Measurements from ENCODE around the gene PHLDB2.

Gene PHLDB2

GRCh38 chr3:111852540-111852939, 6.5 kb upstream of the PHLDB2 start:
- no peak for DNase-seq

- DNase-seq: no peak
Measured at GRCh38 chr3:111853068-111853467, 6.0 kb upstream of the PHLDB2 start.

DNA sequence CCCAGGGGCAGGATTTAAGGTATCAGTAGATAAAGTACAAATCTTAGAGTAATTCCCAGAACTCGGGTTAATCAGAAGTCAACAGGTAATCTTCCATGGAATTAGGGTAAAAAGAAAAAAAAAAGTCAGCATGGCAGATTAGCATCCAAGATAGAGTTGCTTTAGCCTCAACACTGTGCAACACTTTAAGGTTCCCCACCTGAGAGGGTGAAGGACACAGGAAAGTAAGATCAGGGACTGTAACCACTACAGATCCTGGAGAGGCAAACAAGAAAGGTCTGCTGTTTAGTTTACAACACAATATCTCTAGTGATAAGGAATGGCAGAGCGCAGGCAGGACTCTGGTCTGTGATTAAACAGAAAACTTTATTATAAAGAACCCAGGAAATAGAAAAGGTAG, 4.1 kb upstream of the PHLDB2 start:
- no peak for DNase-seq

- DNase-seq: no peak
Measured at GRCh38 chr3:111856501-111856900, 2.6 kb upstream of the PHLDB2 start.

GRCh38 chr3:111857474-111857873, 1.6 kb upstream of the PHLDB2 start:
- no peak for DNase-seq

- DNase-seq: no peak
Measured at GRCh38 chr3:111858642-111859041, 423 bp upstream of the PHLDB2 start.

DNA sequence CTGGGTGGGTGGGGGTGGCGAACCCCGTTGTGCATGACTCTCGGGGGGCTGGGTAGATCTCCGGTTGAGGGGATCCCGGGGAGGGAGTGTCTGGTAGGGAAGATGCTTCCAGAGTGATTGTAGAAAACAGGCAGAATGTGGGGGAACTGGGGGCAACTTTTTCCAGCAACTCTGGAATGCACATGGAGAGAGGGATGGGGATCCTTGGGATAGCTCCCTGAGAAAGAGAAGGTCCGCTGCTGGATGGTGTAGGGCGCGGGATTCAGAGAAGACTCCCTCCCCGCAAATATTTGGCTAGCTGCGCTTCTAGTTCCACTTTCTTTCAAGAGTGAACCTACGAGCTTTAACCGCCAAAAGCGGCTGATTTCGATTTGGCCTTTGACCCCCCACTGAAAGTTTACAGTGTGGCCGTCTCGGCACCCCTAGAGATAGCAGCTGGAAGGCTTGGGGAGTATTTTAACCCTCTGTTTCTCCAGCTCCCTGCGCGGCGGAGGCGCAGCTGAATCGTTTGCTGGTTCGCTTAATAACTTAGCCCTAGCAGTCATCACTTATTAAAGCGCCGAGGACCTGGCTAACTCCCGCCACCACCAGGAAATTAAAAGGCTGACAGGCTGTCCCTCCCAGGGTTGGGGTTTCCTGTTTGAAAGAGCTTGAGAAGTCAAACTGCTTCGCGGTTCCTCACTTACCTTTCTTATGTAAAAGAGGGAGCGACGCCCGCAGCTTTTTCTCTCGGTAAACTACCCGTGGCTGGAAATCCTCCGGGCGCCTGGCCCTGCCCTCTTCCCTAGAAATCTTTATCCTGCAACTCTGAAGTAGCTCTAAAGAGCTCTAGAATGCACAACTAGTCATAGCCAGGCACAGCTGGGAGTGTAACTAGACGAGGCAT, 1.2 kb downstream of the PHLDB2 start:
- DNase-seq: peak; percentile 56

DNA sequence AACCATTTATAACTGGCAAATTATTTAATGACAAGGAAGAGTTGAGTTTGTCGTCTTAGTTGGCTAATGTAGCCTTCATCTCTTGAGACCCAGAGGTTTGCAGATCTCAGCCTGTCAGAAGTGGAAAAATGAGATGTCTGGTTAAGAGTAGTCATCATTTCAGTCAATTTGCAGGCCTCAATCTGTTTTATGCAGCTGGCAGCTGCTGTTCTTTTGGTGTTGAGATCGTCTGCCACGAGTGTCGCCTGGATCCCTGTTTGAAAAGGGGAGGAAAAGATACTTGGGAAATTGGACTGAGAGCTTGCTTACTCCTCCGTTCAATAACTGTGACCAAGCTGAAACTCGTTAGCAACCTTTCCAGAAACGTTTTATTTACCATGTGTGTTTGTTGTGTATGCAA, 2.3 kb downstream of the PHLDB2 start:
- DNase-seq: no peak

DNA sequence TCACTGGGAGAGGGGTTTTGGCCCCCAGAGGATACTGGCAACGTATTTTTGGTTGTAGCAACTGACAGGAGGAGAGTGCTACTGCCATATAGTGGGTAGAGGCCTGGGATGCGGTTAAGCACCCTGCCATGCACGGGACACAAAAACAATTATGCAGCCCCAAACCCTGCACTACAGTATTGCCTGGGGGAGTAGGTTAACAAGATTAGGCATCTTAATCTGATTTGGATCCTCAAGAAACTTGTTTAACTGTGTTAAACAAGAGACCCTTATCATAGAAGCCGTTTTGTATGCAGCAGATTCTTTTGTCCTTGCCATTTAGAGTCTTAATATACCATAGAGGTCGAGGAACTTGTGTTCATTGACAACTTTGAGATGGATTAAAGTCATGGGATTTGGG, 3.4 kb downstream of the PHLDB2 start:
- no peak for DNase-seq

- no peak for DNase-seq
Measured at GRCh38 chr3:111862974-111863373, 3.9 kb downstream of the PHLDB2 start.

GRCh38 chr3:111863942-111864694, 5.1 kb downstream of the PHLDB2 start:
- DNase-seq: no peak

DNA sequence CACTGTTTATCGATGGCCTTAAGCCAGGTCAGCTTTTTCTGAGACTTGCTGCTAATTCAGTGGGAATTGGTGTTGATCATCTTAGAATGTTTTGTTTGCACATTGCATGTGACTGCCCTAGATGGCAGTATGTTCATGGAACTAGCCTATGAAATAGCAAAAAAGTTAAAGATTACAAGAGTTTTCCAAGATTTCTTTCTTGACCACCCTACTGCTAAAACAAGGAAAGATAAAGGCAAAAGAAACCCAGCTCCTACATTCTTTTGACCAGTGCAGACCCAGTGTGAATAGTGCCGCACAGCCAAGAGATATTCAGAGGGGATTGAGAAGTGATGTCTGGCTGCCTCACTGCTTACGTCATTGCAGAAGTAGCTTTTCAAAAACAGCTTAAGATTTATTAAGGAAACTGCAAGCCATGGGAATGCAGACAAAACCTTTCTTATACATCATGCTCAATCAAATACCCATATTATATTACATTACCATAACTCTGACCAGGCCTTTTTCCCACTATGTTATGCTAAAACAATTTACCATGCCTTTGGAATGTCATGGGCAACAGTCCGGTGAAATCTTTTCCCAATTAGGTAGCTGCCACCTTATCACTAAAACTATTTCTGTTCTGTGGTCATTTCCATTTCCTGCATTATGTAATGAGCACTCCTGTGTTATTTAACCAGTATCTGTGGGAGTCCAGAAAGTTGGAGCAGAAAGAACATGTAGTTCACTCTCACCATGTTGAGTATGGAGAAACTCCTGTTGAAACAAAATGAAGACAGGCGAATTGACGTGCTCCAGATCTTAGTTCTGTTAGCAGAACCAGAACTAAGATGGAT, 6.0 kb downstream of the PHLDB2 start:
- no peak for DNase-seq

GRCh38 chr3:111867889-111868426, 8.9 kb downstream of the PHLDB2 start:
- DNase-seq: no peak

DNA sequence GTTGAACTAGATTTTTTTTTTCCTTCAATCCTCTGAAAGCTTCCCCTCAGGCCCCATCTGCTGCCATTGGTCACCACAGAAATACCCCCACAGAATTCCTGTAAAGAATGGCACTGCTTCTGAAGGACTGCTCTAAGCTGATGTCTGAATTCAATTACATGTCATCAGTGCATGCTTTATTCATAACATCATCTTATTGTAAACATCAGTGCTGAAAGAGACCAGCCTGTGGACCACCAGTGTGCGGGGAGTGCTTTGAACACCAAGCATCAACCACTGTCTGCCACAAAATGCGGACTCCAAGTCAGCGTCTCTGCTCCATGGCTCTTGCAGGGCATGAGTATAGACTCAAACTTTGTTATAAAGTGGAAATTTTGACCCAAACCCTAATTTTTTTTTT, 11.6 kb downstream of the PHLDB2 start:
- DNase-seq: no peak

GRCh38 chr3:111871809-111872623, 13.0 kb downstream of the PHLDB2 start:
- DNase-seq: no peak

GRCh38 chr3:111872979-111873378, 13.9 kb downstream of the PHLDB2 start:
- peak; percentile 20 for DNase-seq

DNA sequence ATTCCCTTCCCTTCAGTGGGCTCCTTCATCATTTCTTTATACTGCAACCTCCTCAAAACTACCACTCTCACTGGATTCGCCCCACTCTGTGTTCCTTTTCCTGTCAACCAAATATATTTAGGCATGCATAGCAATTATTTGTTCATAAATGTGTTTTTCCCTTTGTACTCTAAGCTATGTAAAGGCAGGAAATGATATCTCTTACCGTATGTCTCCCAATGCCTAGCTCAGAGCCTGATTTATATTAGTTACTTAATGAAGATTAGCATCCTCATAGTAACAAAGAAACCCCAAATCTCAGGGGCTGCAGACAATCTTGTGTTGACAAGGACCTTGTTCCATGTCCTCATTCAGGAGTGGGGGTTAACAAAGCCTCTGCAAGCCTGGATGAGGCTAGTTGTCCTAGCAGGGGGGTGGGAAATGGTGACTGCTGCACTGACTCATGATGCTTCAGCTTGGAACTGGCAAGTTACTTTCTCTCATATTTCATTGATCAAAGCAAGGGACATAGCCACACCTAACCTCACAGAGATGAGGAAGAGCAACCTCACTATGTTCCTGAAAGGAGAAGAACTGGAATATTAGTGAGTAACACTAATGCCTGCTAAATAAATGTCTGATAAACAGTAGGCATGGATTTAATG, 15.2 kb downstream of the PHLDB2 start:
- DNase-seq: no peak

DNA sequence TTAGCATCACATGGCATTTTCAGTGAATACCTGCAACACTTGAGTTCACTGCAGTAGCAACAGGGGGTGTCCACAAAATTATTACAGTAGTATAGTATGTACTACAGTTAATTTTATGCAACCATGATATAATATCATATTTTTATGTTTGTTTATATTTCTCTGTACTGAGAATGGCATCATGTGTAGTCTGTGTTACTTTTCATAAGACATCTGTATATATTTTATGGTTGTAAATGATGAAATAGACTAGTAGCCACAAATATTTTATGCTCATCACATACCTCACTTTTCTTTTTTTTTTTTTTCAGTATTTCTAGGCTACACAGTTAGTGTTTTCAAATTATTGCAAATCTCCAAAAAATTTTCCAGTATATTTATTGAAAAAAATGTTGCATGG, 22.4 kb downstream of the PHLDB2 start:
- DNase-seq: no peak

DNA sequence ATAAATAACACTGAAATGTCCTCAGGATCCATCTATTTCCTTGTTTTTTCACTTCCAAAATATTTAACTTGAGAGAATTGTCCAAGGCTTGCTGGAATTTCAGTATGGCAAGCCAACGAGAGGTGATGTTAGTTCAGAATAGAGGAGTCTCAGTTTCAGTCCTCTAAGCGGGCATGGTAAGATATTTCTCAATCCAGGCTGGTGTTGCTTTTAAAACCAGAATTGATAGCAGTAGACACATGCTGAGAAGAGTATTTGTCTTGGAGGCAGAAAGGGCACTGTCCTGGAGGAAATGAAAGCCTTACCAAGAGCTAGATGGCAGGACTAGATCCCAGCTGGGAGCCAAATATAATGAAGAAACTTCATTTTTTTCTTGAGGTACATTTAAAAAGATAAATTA, 23.1 kb downstream of the PHLDB2 start:
- DNase-seq: no peak

GRCh38 chr3:111882799-111883198, 23.7 kb downstream of the PHLDB2 start:
- no peak for DNase-seq

- DNase-seq: no peak
Measured at GRCh38 chr3:111884411-111885018, 25.4 kb downstream of the PHLDB2 start.
